ENCODE measurements around the gene CREBZF.

DNA sequence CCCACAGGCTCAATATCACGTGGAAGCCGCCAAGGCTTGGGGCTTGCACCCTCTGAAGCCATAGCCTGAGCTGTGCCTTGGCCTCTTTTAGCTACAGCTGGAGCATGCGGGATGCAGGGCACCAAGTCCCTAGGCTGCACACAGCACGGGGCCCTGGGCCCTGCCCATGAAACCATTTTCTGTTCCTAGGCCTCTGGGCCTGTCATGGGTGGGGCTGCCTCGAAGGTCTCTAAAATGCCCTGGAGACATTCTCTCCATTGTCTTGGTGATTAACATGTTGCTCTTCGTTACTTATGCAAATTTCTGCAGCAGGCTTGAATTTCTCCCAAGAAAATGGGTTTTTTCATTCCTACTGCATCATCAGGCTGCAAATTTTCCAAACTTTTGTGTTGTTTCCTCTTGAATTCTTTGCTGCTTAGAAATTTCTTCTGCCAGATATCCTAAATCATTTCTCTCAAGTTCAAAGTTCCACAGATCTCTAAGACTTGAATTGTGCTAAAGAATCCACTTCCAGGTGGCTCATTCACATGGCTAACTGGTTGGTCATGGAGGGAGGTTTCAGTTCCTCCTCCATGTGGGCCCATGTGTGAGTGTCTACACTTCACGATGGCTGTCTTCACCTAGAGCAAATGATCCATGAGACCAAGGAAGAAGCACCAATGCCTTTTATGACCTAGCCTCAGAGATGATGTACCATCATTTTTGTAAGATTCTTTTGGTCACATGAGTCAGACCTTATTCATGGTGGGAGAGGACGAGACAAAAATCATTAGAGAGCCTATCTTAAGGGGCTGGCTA is 7.4 kb upstream of the CREBZF start:
- TF ChIP-seq SRSF1 (IDR thresholded peaks at IDR 0.05; ENCODE audit: low read depth, low read length) = no peak
- TF ChIP-seq, protein P1, sequence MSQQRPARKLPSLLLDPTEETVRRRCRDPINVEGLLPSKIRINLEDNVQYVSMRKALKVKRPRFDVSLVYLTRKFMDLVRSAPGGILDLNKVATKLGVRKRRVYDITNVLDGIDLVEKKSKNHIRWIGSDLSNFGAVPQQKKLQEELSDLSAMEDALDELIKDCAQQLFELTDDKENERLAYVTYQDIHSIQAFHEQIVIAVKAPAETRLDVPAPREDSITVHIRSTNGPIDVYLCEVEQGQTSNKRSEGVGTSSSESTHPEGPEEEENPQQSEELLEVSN (IDR thresholded peaks at IDR 0.05; ENCODE audit: borderline replicate concordance in 1 of 2, extremely low read depth in 1 of 2, insufficient read depth in 1 of 2, insufficient read length in 1 of 2, low read depth in 1 of 2, low read length in 1 of 2, poor library complexity in 1 of 2, severe bottlenecking in 1 of 2) = no peak
- TF ChIP-seq POLR2A (conservative IDR thresholded peaks at IDR 0.05) = no peak
- TF ChIP-seq MAFG (tag; conservative IDR thresholded peaks at IDR 0.05) = no peak

All from K562 (cell line).